ENCODE data around the gene UBE3D.
"Not testable (repeated sequence)": the region's sequence is repeated elsewhere in the genome, so short reads cannot be mapped to it uniquely, and the experiment has no call there.

The UBE3D gene

DNA sequence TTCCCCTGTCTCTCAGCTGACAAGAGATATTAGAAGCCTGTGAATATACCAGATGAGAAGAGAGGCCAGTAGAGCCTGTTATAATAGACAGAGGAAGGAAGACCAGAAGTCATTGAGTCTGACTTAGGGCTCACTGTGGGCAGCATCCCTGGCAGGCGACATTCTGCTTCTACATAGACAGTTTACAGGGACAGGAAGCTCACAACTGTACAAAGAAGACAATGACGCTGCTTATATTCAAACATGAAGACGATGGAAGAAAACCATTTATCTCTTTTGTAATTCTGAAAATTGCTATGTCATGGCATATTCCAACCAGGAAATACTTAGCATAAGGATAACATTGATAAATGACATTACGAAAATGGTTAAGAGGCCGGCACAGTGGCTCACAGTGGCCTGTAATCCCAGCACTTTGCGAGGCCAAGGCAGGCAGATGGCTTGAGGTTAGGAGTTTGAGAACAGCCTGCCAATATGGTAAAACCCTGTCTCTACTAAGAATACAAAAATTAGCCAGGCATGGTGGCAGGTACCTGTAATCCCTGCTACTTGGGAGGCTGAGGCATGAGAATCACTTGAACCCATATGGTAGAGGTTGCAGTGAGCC lies 170.9 kb downstream of the UBE3D start:
- H3K79me2 ChIP-seq (ENCODE audit: low read length): no peaks in the 10 kb centered on the region
- no peak overlapping the region for H2AFZ ChIP-seq (ENCODE audit: low read length)
- H3K9ac ChIP-seq (ENCODE audit: low read length): no peak overlapping the region
- no peaks in the 10 kb centered on the region for H3K27me3 ChIP-seq (replicated peaks; ENCODE audit: insufficient read depth, low read length)
- TF ChIP-seq EZH2phosphoT487 (IDR thresholded peaks at IDR 0.05; ENCODE audit: low read length) (no peak), EZH2 (optimal IDR thresholded peaks at IDR 0.05; ENCODE audit: low read depth, low read length) (no peak)
- TF ChIP-seq, protein P1, sequence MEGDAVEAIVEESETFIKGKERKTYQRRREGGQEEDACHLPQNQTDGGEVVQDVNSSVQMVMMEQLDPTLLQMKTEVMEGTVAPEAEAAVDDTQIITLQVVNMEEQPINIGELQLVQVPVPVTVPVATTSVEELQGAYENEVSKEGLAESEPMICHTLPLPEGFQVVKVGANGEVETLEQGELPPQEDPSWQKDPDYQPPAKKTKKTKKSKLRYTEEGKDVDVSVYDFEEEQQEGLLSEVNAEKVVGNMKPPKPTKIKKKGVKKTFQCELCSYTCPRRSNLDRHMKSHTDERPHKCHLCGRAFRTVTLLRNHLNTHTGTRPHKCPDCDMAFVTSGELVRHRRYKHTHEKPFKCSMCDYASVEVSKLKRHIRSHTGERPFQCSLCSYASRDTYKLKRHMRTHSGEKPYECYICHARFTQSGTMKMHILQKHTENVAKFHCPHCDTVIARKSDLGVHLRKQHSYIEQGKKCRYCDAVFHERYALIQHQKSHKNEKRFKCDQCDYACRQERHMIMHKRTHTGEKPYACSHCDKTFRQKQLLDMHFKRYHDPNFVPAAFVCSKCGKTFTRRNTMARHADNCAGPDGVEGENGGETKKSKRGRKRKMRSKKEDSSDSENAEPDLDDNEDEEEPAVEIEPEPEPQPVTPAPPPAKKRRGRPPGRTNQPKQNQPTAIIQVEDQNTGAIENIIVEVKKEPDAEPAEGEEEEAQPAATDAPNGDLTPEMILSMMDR (IDR thresholded peaks at IDR 0.05; ENCODE audit: low read length): no peak
- no peaks in the 10 kb centered on the region for H3K9me3 ChIP-seq (replicated peaks; ENCODE audit: insufficient read depth, low read length)
- no peak overlapping the region for H3K4me2 ChIP-seq (ENCODE audit: low read depth, low read length)
- no peaks in the 10 kb centered on the region for H4K20me1 ChIP-seq (ENCODE audit: insufficient read depth, low read length)
- no peaks in the 10 kb centered on the region for H3K36me3 ChIP-seq (replicated peaks; ENCODE audit: insufficient read depth, low read length)
- H3K27ac ChIP-seq (ENCODE audit: low read length): no peak overlapping the region
- H3K4me3 ChIP-seq (ENCODE audit: low read length): no peak overlapping the region
- no peaks in the 10 kb centered on the region for H3F3A ChIP-seq (ENCODE audit: insufficient read depth, low read length)
- DNase-seq: no peak
- H3K4me1 ChIP-seq (ENCODE audit: low read length): no peaks in the 10 kb centered on the region
- no peaks in the 10 kb centered on the region for H3K9me2 ChIP-seq (replicated peaks; ENCODE audit: insufficient read depth, low read length)

DNA sequence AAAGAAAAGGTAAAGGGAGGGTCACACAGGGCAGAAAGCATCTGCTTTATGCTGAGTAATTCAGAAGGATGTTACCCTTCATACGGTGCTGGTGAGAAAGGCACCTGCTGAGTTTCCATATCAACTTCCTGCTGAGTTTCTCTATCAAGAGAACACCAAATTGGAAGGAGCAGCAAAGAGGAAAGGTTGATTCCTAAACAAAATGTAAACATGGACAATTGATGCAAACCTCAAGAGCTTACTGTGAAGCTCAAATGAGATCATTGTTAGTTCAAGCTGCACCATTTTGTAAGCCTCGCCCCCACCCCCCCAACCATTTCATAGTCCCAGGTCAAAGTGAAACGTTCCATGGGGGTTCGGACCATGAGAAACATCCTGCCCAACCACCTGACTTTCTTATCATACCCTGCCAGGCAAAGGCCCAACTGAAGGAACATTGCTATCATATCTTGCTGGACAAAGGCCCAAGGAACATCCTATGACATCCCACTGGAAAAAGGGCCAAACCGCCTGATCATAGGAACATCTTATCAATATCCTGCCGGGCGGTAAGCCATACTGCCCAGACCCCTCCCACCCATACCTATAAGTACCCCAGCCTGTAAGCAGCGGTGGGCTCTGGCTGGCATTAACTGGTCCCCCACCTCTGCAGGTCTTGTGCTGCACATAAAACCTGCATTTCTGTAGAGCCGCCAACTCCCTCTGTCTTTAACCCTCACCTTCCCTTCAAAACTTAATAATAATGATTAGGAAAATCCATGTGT lies 171.6 kb downstream of the UBE3D start:
- Histone ChIP-seq H3K9me3 (replicated peaks; ENCODE audit: insufficient read depth, low read length) (no peaks in the 10 kb centered on the region), H3K36me3 (replicated peaks; ENCODE audit: insufficient read depth, low read length) (no peaks in the 10 kb centered on the region), H3K4me3 (ENCODE audit: low read length) (no peak overlapping the region), H3K4me1 (ENCODE audit: low read length) (no peaks in the 10 kb centered on the region), H3K27ac (ENCODE audit: low read length) (no peak overlapping the region), H4K20me1 (ENCODE audit: insufficient read depth, low read length) (no peaks in the 10 kb centered on the region), H3K9me2 (replicated peaks; ENCODE audit: insufficient read depth, low read length) (no peaks in the 10 kb centered on the region), H3K9ac (ENCODE audit: low read length) (no peak overlapping the region), H3K4me2 (ENCODE audit: low read depth, low read length) (no peak overlapping the region), H3K79me2 (ENCODE audit: low read length) (no peaks in the 10 kb centered on the region), H2AFZ (ENCODE audit: low read length) (no peak overlapping the region), H3K27me3 (replicated peaks; ENCODE audit: insufficient read depth, low read length) (no peaks in the 10 kb centered on the region), H3F3A (ENCODE audit: insufficient read depth, low read length) (no peaks in the 10 kb centered on the region)
- no peak for DNase-seq
- TF ChIP-seq, protein P1 (IDR thresholded peaks at IDR 0.05; ENCODE audit: low read length): no peak
- TF ChIP-seq EZH2phosphoT487 (IDR thresholded peaks at IDR 0.05; ENCODE audit: low read length): no peak
- TF ChIP-seq EZH2 (optimal IDR thresholded peaks at IDR 0.05; ENCODE audit: low read depth, low read length): no peak

DNA sequence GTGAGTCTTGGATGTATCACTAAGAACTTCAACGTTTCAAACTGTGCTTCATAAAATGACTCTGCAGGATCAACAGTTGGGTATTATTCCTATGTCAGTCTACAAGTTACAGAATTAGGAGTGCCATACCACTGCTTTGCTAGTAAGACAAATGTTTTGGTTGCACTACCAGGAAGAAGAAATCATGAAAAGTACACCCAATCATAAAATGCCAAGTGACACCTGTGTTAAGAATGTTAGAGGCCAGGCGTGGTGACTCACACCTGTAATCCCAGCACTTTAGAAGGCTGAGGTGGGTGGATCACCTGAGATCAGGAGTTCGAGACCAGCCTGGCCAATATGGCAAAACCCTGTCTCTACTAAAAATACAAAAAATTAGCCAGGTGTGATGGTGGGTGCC lies 174.1 kb downstream of the UBE3D start:
- not testable (repeated sequence) for H3K79me2 ChIP-seq (ENCODE audit: low read length); H3F3A ChIP-seq (ENCODE audit: insufficient read depth, low read length); H3K4me3 ChIP-seq (ENCODE audit: low read length); H3K36me3 ChIP-seq (replicated peaks; ENCODE audit: insufficient read depth, low read length); DNase-seq; H3K4me1 ChIP-seq (ENCODE audit: low read length); H2AFZ ChIP-seq (ENCODE audit: low read length); H3K27me3 ChIP-seq (replicated peaks; ENCODE audit: insufficient read depth, low read length); H3K4me2 ChIP-seq (ENCODE audit: low read depth, low read length); H3K9me3 ChIP-seq (replicated peaks; ENCODE audit: insufficient read depth, low read length); H4K20me1 ChIP-seq (ENCODE audit: insufficient read depth, low read length); H3K9me2 ChIP-seq (replicated peaks; ENCODE audit: insufficient read depth, low read length); H3K27ac ChIP-seq (ENCODE audit: low read length); H3K9ac ChIP-seq (ENCODE audit: low read length)

DNA sequence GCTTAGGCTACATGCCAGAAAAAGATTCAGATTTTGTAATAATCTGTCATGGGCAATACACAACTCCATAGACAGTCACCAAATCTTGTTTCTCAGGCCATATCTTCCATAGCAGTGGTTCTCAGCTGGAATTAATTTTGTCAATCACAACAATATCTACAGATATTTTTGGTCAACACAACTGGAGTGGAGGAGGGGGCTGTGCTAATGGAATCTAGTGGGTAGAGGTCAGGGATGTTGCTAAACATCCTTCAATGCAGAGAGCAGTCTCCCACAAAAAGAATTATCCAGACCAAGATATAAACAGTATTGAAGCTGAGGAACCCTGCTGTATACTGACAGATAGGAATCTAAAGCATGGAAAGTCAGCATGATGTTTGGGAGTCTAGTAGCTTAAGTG lies 174.6 kb downstream of the UBE3D start:
- Histone ChIP-seq H3K4me3 (ENCODE audit: low read length) (no peak overlapping the region), H3F3A (ENCODE audit: insufficient read depth, low read length) (no peaks in the 10 kb centered on the region), H3K27ac (ENCODE audit: low read length) (no peak overlapping the region), H3K79me2 (ENCODE audit: low read length) (no peaks in the 10 kb centered on the region), H2AFZ (ENCODE audit: low read length) (no peak overlapping the region), H3K9me2 (replicated peaks; ENCODE audit: insufficient read depth, low read length) (no peaks in the 10 kb centered on the region), H4K20me1 (ENCODE audit: insufficient read depth, low read length) (no peaks in the 10 kb centered on the region), H3K9ac (ENCODE audit: low read length) (no peak overlapping the region), H3K4me2 (ENCODE audit: low read depth, low read length) (no peak overlapping the region), H3K9me3 (replicated peaks; ENCODE audit: insufficient read depth, low read length) (no peaks in the 10 kb centered on the region), H3K36me3 (replicated peaks; ENCODE audit: insufficient read depth, low read length) (no peaks in the 10 kb centered on the region), H3K4me1 (ENCODE audit: low read length) (no peaks in the 10 kb centered on the region), H3K27me3 (replicated peaks; ENCODE audit: insufficient read depth, low read length) (no peaks in the 10 kb centered on the region)
- TF ChIP-seq EZH2phosphoT487 (IDR thresholded peaks at IDR 0.05; ENCODE audit: low read length) (no peak), EZH2 (optimal IDR thresholded peaks at IDR 0.05; ENCODE audit: low read depth, low read length) (no peak)
- TF ChIP-seq, protein P1 (IDR thresholded peaks at IDR 0.05; ENCODE audit: low read length): no peak
- no peak for DNase-seq
